Measurements from ENCODE around the gene FBXO17.

DNA sequence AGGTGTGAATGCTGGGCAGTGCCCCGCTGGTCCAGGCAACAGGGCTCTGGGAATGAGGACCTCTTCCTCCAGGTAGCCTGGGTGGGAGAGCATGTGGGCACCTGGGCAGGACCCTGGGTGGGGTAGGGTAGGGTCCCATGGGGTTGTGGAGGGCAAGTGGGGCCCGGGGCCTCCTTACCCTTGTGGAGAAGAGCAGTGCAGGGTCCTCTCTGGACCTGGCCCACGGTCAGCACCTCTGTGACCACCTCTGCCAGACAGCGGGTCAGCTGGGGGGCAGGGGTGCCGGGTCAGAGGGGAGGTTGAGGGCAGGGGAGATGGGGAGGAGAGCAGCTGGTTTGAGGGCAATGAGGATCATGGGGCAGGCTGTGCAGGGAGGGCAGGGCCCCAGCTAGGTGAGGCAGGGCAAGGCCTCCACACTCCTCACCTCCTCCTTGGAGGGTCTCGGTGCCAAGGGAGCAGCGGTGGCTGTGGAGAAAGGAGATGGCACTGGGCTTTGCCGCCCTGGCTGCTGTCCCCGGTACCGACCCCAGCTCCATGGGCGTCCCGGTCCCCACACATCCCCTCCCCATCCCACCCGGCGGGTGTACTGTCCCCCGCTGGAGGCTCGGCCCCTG is 64.0 kb downstream of the FBXO17 start:
- TF ChIP-seq MYC (IDR thresholded peaks at IDR 0.05; ENCODE audit: low read depth, low read length): no peak
- TF ChIP-seq CTCF (IDR thresholded peaks at IDR 0.05; ENCODE audit: low read depth, low read length): no peak
- TF ChIP-seq POLR2A (IDR thresholded peaks at IDR 0.05; ENCODE audit: extremely low read depth, insufficient read length): no peak
- TF ChIP-seq MAX (IDR thresholded peaks at IDR 0.05; ENCODE audit: low read depth, low read length): no peak
